NCI-H1417 (cell line): ENCODE measurements around the gene ST6GALNAC3.
"Not testable (repeated sequence)": the region's sequence is repeated elsewhere in the genome, so short reads cannot be mapped to it uniquely, and the experiment has no call there.

Source experiments
- DNase-seq, 3 experiments: peaks; one replicate each; lab custom pipeline; 2025; lab: John Stamatoyannopoulos, UW

ST6GALNAC3 gene

DNA sequence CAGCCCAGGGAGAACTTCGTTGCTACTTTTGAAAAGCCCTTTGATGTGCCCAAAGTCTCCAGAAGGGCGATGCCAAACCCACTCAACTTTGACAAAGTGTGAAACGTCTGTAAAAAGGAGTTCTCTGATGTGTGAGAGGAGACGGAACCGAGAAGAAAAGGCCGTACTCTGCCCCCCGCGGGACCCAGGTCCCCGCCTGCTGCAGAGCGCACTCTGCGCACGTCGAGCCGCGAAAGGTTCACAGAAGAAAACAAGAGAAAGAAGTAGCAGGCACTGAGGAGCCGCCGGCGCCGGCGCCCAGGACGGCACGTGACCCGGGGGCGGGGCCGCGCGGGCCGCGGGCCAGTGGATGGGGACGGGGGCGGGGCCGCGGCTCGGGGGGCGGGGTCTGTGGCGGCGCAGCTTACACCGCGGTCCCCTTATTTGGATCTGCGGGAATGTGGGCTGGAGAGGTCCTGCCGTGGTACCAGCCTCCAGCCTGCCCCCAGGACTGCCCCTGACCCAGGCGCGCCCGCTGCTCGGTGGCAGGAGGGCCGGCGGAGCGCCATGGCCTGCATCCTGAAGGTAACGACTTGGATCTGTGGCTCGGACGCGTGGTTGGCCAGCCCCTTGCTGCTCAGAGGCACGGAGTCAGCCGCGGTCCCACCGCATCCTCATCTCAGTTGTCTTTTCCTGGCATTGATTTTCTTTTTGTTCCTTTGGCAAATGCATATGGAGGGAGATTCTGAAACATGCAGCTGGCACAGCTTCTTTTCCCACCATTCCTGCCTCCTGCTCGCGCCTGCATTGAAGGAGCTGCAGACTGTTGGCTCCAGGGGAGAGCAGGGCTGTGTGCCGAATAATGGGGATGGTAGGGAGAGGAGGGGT is at the start of gene ST6GALNAC3:
Gene ST6GALNAC3, plus strand, starts transcription at position 426 of the 867 bp plus-strand sequence.
- peak; percentile 75 to 87 (median 84) for DNase-seq

DNA sequence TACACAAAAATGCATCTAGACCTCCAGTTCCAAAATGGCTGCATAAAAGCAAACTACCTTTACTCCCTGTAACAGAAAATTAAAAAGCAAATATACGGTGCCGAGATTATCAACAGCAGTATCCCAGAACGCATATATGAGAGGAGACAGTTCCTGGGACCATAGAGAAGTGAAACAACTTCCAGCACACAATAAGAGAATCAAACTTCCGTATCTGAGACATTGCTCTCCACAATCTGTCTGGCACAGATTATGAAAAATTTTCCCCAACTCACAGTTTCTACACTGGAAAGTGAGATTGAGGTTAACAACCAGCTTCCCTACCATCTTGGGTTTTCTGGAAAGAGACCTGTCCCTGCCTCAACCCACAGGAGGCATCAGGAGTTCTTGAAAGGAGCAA is 47.2 kb upstream of the ST6GALNAC3 start:
- DNase-seq, result no peak

DNA sequence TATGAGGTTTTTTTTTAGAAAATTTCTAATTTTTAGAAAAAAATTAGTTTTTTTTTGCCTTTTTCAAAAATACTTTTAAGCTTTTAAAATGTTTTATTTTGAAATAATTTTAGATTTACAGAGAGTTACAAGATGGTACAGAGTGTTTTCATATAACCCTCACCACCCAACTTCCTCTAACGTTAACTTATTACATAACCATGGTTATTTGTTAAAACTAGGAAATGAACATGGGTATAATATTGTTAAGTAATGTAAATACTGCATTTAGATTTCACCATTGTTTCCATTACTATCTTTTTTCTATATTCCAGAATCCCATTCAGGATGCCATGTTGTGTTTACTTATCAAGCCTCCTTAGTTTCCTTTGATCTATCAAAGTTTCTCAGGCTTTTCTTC is 45.2 kb upstream of the ST6GALNAC3 start:
- no peak for DNase-seq

DNA sequence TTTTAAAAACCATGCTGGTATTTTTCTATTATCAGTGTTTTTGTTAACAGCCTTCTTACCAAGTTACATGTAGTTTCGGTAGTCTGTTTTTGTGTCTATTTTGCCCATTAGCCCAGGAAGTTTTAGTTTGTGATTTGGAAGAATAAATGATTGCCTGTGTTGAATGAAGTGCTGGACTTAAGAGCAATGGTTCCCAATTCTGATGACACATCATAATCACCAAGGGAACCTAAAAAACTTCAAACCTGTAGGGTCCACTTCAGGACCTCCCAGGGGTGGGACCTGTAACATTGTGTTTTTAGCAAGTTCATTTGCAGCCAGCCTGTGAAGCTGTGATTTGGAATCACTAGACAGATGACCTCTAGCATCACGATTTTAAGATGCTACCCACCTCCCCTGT is 43.0 kb upstream of the ST6GALNAC3 start:
- no peak for DNase-seq

DNA sequence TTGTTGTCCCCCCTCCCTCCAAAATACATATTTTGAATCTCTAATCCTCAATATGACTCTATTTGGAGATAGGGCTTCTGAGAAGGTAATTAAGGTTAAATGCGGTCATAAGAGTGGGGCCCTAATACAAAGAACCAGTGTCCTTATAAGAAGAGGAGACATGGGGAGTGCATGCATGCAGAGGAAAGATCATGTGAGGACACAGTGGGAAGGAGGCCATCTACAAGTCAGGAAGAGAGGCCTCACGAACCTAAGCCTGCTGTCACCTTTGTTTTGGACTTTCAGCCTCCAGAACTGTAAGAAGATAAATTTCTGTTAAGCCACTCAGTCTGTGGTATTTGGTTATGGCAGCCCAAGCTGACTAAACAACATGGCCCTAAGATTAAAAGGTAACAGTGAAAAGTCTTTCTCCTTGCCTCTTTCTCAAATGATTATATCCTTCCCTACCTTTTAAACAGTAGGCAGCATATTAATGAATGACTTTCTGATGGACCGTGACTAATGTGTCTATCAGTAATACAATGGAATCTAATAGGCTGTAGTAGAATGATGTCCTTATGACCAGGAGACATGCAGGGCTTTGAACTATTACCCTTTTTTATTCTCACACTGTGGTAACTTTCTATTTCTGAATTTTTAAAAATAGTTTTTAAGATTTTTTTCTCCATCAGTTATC is 40.6 kb upstream of the ST6GALNAC3 start:
- no peak for DNase-seq

DNA sequence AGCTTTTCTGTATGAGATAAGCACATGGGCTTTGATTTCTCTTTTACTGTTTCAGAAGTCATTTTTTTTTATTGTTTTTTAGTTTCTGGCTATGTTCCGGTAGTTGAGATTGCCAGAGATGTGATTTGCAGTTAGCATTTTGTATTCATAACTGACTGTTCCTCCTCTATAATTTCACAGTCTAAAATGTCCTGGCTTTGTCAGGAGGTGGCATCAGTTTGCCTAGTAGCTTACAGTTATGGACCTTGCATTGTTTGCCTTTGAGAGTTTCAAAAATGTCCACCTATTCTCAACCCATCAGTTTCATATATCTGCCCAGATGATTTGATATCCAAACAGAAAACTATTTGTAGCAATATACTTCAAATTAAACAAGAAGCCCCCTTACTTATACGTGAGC is 39.5 kb upstream of the ST6GALNAC3 start:
- peak in 2 of 3 experiments; percentile 10 to 49 for DNase-seq

DNA sequence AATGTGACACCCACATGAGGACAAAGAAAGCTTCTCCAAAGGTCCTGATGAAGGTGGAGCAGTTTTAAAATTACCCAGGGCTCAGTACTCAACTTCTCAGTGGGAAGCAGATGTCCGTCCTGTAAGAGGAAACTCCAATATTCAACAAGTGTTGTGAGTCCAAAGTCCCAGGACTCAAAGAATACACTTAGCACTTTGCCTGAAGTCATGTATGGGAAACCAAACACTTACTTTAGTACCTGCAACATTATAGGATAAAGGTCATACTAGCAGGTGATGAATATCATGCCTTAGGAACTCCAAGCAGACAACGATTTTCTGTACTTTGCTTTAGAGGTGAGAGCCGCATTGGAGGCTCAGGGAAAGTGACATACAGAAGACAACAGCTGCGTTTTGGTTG is 37.2 kb upstream of the ST6GALNAC3 start:
- peak in 1 of 3 experiments; percentile 12 for DNase-seq

DNA sequence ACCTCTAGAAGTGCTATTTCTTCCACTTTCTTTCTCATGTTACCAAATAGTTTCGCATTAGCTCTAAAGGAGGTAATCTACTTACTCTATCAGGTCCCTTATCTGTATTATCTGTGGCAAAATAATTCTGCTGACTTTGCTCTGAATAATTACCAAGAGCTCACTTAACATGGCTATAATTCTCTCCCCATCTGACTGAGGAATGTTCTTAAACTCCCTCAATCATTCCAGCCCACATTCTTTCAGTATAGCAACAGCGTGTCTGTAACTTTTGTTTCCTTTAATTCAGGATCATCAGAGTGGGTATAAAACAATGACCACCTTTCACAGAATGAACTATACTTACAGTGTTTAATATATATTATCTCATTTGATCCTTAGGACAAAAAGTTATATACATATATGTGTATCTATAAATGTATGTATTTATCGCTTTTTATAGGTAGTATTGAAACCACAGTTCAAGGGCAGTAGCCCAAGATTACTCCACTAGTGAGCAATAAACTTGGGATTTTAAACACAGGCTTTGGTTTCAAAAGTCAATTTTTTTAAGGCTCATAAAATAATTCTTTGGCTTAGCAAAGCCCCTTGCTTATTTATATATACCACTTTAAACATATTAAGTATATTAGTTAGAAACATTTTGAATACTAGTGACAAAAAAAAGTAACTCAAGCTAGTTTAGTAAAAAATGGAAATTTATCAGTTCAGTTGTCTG is 36.1 kb upstream of the ST6GALNAC3 start:
- no peak for DNase-seq

DNA sequence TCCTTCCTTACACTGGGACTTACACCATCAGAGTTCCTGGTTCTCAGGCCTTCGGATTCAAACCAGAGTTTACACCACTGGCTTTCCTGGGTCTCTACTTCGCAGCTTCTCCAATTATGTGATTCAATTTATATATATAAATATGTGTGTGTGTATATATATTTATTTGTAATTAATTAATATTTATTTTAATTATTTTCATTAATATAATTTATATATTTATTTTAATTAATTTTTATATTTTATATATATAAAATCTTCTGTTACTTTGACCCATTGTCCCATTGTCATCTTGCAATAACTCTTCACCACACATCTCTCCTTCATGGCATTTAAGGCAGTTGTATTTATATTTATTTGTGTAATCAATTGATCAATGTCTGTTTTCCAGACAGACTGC is 28.4 kb upstream of the ST6GALNAC3 start:
- no peak for DNase-seq

DNA sequence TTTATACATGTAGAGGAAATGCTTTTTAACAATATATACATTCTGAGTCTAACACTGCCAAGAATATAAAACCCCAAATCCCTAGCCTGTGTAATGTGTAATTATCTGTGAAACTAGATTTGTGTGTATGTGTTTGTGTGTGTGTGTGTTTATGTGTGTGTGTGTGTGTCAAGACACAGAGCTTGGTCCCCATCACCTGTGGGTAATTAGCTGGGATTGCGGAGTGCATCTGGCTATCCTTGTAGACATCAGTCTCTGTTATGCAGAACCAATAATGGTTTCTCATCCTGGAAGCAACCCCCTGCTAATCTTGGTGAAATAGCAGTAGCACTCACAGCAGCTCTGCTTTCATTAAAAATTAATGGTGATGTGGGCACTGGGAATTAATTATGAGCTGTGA is 26.3 kb upstream of the ST6GALNAC3 start:
- DNase-seq, result peak in 2 of 3 experiments; percentile 27 to 82

DNA sequence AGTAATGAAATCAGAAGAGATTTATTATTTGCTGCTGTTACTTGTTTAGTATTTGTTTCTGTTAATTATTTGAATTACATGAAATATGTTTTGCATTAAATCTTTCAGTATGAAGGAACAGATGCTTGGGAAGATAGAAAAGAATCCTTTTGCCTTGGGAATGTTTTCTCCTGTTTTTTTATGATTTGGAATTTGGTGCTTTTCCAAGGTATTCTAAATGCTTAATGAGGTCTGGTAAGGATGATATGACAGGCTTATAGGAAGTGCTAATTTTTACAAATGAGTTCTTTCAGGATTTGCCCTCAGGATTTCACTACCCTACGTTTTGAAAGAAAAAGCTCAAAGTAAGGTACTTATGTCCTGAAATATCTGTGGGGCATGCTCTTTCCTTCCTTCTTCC is 25.6 kb upstream of the ST6GALNAC3 start:
- no peak for DNase-seq

DNA sequence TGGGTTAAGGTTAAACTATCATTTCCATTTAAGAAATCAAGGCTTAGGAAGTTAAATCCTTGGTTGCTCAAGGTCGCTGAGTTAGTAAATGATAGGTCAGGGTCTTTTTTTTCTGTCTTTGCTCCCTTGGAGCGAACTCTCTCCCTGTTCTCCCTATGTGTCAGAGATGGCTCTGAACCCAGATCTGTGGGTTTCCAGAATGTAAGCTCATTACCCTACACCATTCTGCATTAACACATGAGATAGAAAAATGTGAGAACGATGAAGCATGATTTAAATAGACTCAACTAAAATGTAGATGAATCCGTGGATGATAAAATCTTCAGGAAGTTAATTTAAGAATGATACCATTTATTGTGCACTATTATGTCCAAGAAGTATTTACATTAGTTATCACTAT is 25.0 kb upstream of the ST6GALNAC3 start:
- DNase-seq, result no peak

DNA sequence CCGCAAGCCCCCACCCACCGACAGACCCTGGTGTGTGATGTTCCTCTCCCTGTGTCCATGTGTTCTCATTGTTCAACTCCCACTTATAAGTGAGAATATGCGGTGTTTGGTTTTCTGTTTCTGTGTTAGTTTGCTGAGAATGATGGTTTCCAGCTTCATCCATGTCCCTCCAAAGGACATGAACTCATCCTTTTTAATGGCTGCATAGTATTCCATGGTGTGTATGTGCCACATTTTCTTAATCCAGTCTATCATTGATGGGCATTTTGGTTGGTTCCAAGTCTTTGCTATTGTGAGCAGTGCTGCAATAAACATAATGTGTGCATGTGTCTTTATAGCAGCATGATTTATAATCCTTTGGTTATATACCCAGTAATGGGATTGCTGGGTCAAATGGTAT is 24.5 kb upstream of the ST6GALNAC3 start:
- not testable (repeated sequence) for DNase-seq

DNA sequence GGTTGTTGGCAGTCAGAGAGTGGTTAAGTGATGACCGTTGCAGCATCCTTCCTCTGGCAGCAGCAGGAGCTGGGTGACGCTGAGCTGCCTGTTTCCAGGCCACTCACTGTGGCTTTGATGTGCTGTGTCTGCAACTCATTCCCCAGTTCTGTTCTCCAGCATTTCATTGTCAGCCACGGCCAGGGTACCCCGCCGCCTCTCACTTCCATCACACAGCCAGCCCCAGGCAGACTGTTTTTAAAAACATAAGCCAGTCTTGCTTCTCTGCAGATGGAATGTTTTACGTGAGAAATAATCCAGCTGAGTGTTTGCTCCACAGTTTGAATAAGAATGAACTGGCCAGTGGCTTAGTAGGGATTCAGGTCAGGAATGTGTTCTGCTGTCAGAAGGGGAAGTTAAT is 21.5 kb upstream of the ST6GALNAC3 start:
- DNase-seq, result peak in 1 of 3 experiments; percentile 33

DNA sequence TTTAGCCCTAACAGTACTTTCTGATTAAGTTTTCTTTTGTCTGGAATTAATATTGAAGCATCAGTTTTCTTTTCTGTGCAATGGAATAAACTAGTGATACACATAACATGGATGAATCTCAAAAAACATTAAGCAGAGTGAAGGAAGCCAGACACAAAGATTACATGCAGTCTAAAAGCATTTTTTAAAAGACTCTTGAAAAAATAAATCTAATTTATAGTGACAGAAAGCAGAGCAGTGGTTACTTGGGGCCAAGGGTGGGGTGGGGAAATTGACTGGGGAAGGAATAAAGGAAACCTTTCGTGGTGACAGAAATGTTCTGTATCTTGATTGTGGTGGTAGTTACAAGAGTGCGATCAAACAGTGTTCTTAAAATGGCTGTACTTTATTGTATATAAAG is 20.2 kb upstream of the ST6GALNAC3 start:
- no peak for DNase-seq

DNA sequence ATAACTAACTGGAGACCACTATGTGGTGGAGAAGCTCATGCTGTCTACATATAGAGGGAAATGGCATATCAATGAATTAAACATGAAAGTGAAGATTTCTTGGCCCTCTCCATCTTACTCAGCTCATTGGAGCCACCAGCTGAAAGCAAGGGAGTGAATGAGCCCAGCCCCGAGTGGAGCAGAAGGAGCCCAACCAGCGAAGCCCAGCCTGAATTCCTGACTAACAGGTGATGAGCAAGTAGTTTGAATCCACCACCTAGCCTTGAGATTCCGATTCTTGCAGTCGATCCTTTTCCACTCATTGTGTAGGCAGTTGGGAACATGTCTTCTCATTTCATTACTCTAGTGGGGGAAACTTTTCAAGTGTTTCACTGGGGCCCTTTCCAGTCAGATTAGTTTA is 18.6 kb upstream of the ST6GALNAC3 start:
- DNase-seq, result no peak

DNA sequence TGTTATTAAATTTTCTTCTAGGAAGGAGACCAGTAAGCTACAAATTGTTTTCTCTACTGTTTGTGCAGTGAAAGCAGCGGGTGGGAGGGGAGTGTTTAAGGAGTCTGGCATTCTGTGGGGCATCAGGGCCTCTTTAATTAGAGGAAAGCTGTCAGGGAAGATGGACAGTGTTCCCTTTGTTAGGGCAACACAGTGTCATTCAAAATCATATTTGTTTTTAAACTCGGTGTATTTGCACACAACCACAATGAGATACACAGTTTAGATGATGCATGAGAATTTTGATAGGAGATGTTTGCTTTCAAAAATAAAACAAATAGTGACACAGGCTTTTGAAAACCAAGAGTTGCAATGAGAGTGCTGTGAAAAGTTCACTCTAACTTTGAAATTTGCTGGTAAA is 15.1 kb upstream of the ST6GALNAC3 start:
- DNase-seq, result peak in 2 of 3 experiments; percentile 35 to 80

DNA sequence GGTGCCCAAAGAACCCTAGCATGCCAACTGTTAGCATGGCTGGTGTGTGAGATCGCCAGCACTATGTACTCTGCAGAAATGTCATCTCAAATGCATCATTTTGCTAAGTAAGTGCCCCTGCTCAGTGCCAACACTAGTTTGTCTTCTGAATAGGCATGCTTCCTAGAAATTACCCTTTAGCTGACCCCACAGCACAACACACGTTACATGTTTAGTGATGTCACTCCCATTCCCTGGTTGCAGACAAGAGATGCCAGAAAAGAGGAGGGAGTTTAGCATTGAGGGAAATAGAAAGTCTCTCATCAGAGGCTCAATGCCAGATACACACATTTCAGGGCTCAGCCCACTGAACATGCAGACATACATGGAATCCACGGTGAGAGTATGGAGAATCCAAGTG is 9.3 kb upstream of the ST6GALNAC3 start:
- DNase-seq, result no peak

DNA sequence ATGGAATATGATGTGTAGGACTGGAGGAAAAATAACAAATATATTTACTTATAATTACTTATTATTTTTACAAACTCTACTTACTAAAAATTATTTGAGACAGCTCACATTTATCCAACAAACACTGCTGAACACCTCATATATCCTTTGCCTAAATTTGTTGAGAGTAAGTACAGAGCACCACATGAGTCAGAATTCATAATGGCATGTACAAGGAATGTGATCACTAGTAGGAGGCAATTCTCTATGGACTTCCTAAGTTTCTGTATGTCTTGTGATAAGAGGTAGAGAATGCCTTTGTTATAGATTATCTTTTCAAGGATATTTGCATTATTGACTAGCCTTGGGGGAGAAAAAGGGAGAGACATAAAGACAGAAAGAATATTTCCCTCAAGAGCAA is 8.2 kb upstream of the ST6GALNAC3 start:
- no peak for DNase-seq

DNA sequence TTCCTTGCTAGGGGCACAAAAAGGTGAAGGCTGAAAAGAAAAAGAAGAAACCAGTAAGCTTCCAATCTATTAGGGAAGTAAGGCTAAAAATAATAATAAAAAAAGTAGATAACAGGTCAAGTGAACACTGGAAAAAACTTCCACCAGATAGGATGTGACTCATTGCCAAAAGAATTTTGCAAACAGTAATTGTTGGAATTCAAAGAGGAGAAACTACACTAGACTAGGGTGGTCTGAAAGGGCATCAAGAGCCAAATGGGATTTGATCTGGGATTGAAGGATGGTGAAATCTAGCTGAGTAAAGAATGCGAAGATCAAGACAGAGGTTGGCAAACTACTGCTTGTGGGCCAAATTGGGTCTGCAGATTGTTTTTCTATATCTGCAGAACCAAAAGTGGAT is 6.0 kb upstream of the ST6GALNAC3 start:
- DNase-seq, result no peak

DNA sequence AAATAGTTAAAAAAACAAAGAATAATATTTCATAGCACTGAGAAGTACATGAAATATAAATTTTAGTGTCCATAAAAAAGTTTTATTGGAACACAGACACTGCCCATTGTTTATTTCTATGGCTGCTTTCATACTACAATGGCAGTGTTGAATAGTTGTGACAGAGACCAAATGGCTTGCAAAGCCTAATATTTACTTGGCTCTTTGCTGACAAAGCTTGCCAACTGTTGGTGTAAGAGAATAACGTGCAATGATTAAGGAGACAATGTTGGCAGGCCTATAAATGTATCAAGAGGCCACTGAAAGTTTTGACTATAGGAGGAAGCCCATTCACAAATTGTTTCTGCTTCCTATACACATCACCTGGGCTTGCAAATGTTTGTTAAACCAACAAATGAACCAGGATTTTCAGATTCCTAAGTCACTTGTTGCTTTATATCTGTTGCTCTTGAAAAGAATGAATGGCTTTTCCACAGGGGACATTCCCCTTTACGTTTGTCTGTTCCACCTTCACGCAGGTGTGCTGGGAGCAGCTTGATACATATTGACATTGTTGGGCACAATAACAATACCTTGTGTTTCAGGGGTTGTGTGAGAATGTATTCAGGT is 5.5 kb upstream of the ST6GALNAC3 start:
- DNase-seq, result peak in 1 of 3 experiments; percentile 38

DNA sequence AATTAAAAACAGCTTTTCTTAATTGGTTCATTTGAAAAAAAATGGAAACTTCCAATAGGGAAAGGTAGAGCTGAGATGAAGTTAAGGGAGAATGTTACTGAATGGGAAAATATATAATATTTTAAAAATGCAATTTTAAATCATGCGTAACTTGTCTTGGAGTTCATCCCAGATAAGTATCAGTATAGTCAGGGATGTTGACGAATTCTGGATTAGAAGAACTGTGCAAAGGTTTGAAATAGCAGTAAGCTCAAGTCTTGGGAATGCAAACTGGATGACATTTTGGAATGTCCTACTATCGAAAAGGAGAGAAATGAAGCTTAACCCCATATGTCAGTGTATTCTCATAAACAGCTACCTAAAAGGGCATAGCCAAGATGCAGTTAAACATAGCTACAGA is 4.0 kb upstream of the ST6GALNAC3 start:
- DNase-seq, result no peak
